K562 (cell line): Measurements from ENCODE around the gene ARHGEF26. TPM values are rescaled to one million over a fixed set of nuclear protein-coding genes. Genes with fewer than 3 reads are reported as not detected.

Experiments used
- ATAC-seq: fragments of 200-7000 bp; cut with Tn5 transposase; 3 replicates; pipeline ENCODE4 v1.9.1; 2020; ENCODE audit warnings: moderate library complexity
- BruUV-seq: library from RNA; stranded (reverse); fragments of 400-500 nt; replicated peaks from 2 replicates; lab custom pipeline; 2021; lab: Mats Ljungman, UMichigan
- CTCF ChIA-PET: fragments of 300-600 bp; formaldehyde crosslinking; extraction: SDS; loops from one replicate; lab custom pipeline; 2021; ENCODE audit warnings: low intra/inter-chr PET ratio; lab: Yijun Ruan, JAX
- POLR2A ChIA-PET: fragments of 300-600, 350-650 bp; sonication (Branson Sonifier 250); formaldehyde crosslinking; extraction: SDS; loops from one replicate; lab custom pipeline; 2021; ENCODE audit warnings: antibody characterized with exemption, inconsistent platforms; lab: Yijun Ruan, JAX
- DNase-seq, 4 experiments: peaks; one replicate each; pipeline versions ENCODE4 v3.0.0 to v3.0.0-alpha.2; 2011 to 2018; ENCODE audit warnings: low spot score in 3 of 4, mixed read lengths in 3 of 4; ENCODE audit errors: extremely low read depth in 1 of 4
- FAIRE-seq: peaks from 2 replicates; lab custom pipeline; 2011; peaks lifted over from hg19 to GRCh38; lab: Jason Lieb, UNC
- H2AFZ ChIP-seq: 2 replicates; pipeline ENCODE4 v1.6.0; 2011; ENCODE audit warnings: low read depth, low read length, control low read depth, inconsistent platforms
- H3K27ac ChIP-seq: fragments of 200-600 bp; 3 replicates; pipeline ENCODE4 v1.8.0; 2011; ENCODE audit warnings: low read depth, mild to moderate bottlenecking, control low read depth, inconsistent platforms, low read length, moderate library complexity, mixed read lengths; ENCODE audit errors: extremely low read depth
- H3K27me3 ChIP-seq, 2 experiments: fragments of 300-600 bp in 1 of 2; 2 replicates in 1 of 2; 3 replicates in 1 of 2; pipeline versions ENCODE4 v1.6.0 to v1.8.0; 2011; ENCODE audit warnings: inconsistent platforms in 2 of 2, low read length in 2 of 2, mild to moderate bottlenecking in 1 of 2, mixed read lengths in 1 of 2, moderate library complexity in 1 of 2; ENCODE audit not compliant: control insufficient read depth in 2 of 2, insufficient read depth in 2 of 2
- H3K36me3 ChIP-seq: fragments of 300-600 bp; 3 replicates; pipeline ENCODE4 v1.8.0; 2011; ENCODE audit warnings: mild to moderate bottlenecking, low read length, inconsistent platforms; ENCODE audit not compliant: control insufficient read depth, insufficient read depth
- H3K4me1 ChIP-seq, 2 experiments: fragments of 200-600 bp in 1 of 2; replicated peaks in 1 of 2; 2 replicates in 1 of 2; 3 replicates in 1 of 2; pipeline versions ENCODE4 v1.5.1 to v1.8.0; 2011; ENCODE audit warnings: inconsistent platforms in 2 of 2, low read length in 2 of 2, mild to moderate bottlenecking in 1 of 2, mixed read lengths in 1 of 2, moderate library complexity in 1 of 2; ENCODE audit not compliant: control insufficient read depth in 2 of 2, insufficient read depth in 2 of 2
- H3K4me2 ChIP-seq: 2 replicates; pipeline ENCODE4 v1.6.1; 2011; ENCODE audit warnings: low read length, control low read depth, inconsistent platforms, mixed read lengths; ENCODE audit not compliant: insufficient read depth
- H3K4me3 ChIP-seq: fragments of 200-600 bp; sonication (generic), shearing (Covaris generic); 2 replicates; pipeline ENCODE4 v1.5.1; 2016; ENCODE audit warnings: control low read depth, inconsistent platforms
- H3K79me2 ChIP-seq: fragments of 200-600 bp; 3 replicates; pipeline ENCODE4 v1.8.0; 2011; ENCODE audit warnings: low read length, inconsistent platforms; ENCODE audit not compliant: control insufficient read depth, insufficient read depth
- H3K9ac ChIP-seq, 2 experiments: 2 replicates each; pipeline versions ENCODE4 v1.6.0 to v1.6.1; 2011; ENCODE audit warnings: low read depth in 2 of 2, low read length in 2 of 2, control low read depth in 1 of 2, inconsistent platforms in 1 of 2, mild to moderate bottlenecking in 1 of 2, mixed read lengths in 1 of 2; ENCODE audit not compliant: insufficient read depth in 1 of 2
- H3K9me1 ChIP-seq: one replicate; pipeline ENCODE4 v1.6.0; 2011; ENCODE audit warnings: inconsistent platforms, mild to moderate bottlenecking, low read length, moderate library complexity; ENCODE audit not compliant: control insufficient read depth, insufficient read depth
- H3K9me3 ChIP-seq: replicated peaks from 2 replicates; pipeline ENCODE4 v1.5.1; 2011; ENCODE audit warnings: low read depth, low read length, inconsistent platforms; ENCODE audit not compliant: control insufficient read depth, insufficient read depth
- H4K20me1 ChIP-seq: replicated peaks from 2 replicates; pipeline ENCODE4 v1.6.1; 2011; ENCODE audit warnings: low read length, inconsistent platforms, mixed read lengths; ENCODE audit not compliant: control insufficient read depth, insufficient read depth
- ASH1L ChIP-seq: fragments of 450-650 bp; IDR thresholded peaks from 2 replicates; pipeline ENCODE4 v1.6.1; 2018; ENCODE audit warnings: borderline replicate concordance, mild to moderate bottlenecking, low read depth; ENCODE audit not compliant: partially characterized antibody
- ATF7 ChIP-seq: fragments of 450-650 bp; IDR thresholded peaks from 2 replicates; pipeline ENCODE4 v1.7.1; 2014; ENCODE audit warnings: mild to moderate bottlenecking, moderate library complexity
- EP300 ChIP-seq: IDR thresholded peaks from 2 replicates; pipeline ENCODE4 v1.6.1; 2012; ENCODE audit warnings: low read length, improper control_type of control experiment
- HDAC2 ChIP-seq: fragments of 450-650 bp; IDR thresholded peaks from 2 replicates; pipeline ENCODE4 v1.6.1; 2016; ENCODE audit warnings: mild to moderate bottlenecking
- HEY1 ChIP-seq: fragments of 250-450 bp; sonication (Bioruptor Pico); IDR thresholded peaks from 2 replicates; pipeline ENCODE4 v1.5.0; 2020; ENCODE audit warnings: mild to moderate bottlenecking, moderate library complexity, borderline replicate concordance
- JUN ChIP-seq, 2 experiments: sonication (generic) in 1 of 2; formaldehyde crosslinking in 1 of 2; IDR thresholded peaks; 2 replicates each; pipeline versions ENCODE4 v1.6.1 to v1.8.0; 2012 to 2022; ENCODE audit warnings: borderline replicate concordance in 2 of 2, mild to moderate bottlenecking in 2 of 2, improper control_type of control experiment in 1 of 2, low read depth in 1 of 2, low read length in 1 of 2, missing genetic modification reagents in 1 of 2
- MAZ ChIP-seq, 2 experiments: fragments of 450-650 bp in 1 of 2; sonication (generic) in 1 of 2; formaldehyde crosslinking; IDR thresholded peaks in 1 of 2; conservative IDR thresholded peaks in 1 of 2; 2 replicates each; pipeline versions ENCODE4 v1.4.0 to v1.5.0; 2020; ENCODE audit warnings: mild to moderate bottlenecking in 1 of 2, missing genetic modification reagents in 1 of 2
- RBM39 ChIP-seq: fragments of 200-400 bp; formaldehyde crosslinking; optimal IDR thresholded peaks from 2 replicates; pipeline ENCODE3; 2018; ENCODE audit warnings: low read depth, low read length
- SMC3 ChIP-seq: conservative IDR thresholded peaks from 2 replicates; pipeline ENCODE4 v1.6.1; 2011; ENCODE audit warnings: low read depth, low read length, improper control_type of control experiment; ENCODE audit not compliant: insufficient read depth
- SRF ChIP-seq, 2 experiments: fragments of 250-450, 450-650 bp in 1 of 2; sonication (Bioruptor Pico) in 1 of 2; sonication (generic) in 1 of 2; formaldehyde crosslinking; IDR thresholded peaks; 2 replicates each; pipeline versions ENCODE4 v1.5.0 to v1.5.1; 2020 to 2022; ENCODE audit warnings: mild to moderate bottlenecking in 1 of 2, missing genetic modification reagents in 1 of 2
- SUPT5H ChIP-seq: fragments of 450-650 bp; IDR thresholded peaks from 2 replicates; pipeline ENCODE4 v1.6.1; 2016
- ZNF12 ChIP-seq: sonication (generic); formaldehyde crosslinking; IDR thresholded peaks from 2 replicates; pipeline ENCODE4 v1.4.0; 2020; ENCODE audit warnings: mild to moderate bottlenecking, missing genetic modification reagents
- WGBS: fragments of 100-300 bp; shearing (Covaris generic); methylation state at CpG from one replicate; pipeline ENCODE4 v1.1.6; 2016; ENCODE audit warnings: low coverage, mixed read lengths; ENCODE audit not compliant: insufficient coverage; ENCODE audit errors: missing lambda C conversion rate; 5-methylcytosine and 5-hydroxymethylcytosine counted together
- in situ Hi-C: fragments of 300-500 bp; cut with MboI; formaldehyde crosslinking; loops from 4 replicates; pipeline ENCODE4 v1.15.0; 2018; ENCODE audit warnings: inconsistent platforms, mixed read lengths
- intact Hi-C: fragments of 100-400 bp; cut with micrococcal nuclease; formaldehyde crosslinking; loops from 2 replicates; pipeline ENCODE4 v1.14.2; 2022
- polyA plus RNA-seq, 8 experiments: library from polyadenylated mRNA; depleted of rRNA in 4 of 8; stranded (reverse) in 5 of 8; unstranded in 3 of 8; fragments of >200 nt; fragmentation: Nextera tagmentation in 2 of 8; fragmentation: Illumina TruSeq in 1 of 8; extraction: Ambion mirVana in 2 of 8; extraction: Trizol in 1 of 8; gene quantifications; 2 replicates each; pipeline versions ENCODE4 v1.2.1 to v1.2.3, GENCODE V29; 2011 to 2014; ENCODE audit warnings: inconsistent platforms in 1 of 8, missing spikeins in 1 of 8
- total RNA-seq, 7 experiments: library from RNA; depleted of rRNA in 6 of 7; stranded (reverse); fragments of >200 nt in 6 of 7; fragmentation: Illumina TruSeq in 2 of 7; extraction: Trizol in 2 of 7; gene quantifications; 2 replicates each; pipeline versions ENCODE4 v1.2.1 to v1.2.3, GENCODE V29; 2011 to 2021; ENCODE audit warnings: low replicate concordance in 1 of 7
- TF ChIP-seq, protein P1 (sequence below), 3 experiments: IDR thresholded peaks in 2 of 3; conservative IDR thresholded peaks in 1 of 3; 2 replicates each; pipeline ENCODE4 v1.5.1; 2011 to 2012; ENCODE audit warnings: low read length in 3 of 3, mild to moderate bottlenecking in 3 of 3, control low read depth in 2 of 3, improper control_type of control experiment in 1 of 3, inconsistent platforms in 1 of 3, low read depth in 1 of 3, mixed read lengths in 1 of 3, moderate library complexity in 1 of 3; ENCODE audit not compliant: insufficient read depth in 2 of 3
- TF ChIP-seq, protein P2 (sequence below): sonication (generic); formaldehyde crosslinking; IDR thresholded peaks from 2 replicates; pipeline ENCODE4 v1.8.0; 2023; ENCODE audit warnings: mild to moderate bottlenecking, missing genetic modification reagents

ARHGEF26 gene
- total and polyA plus RNA-seq, 9 of the 15 experiments (the other 6 are each of a cell fraction or from before 2014, with no cell fraction given): 0.01 to 0.11 (median 0.04) TPM; not detected in 2

DNA sequence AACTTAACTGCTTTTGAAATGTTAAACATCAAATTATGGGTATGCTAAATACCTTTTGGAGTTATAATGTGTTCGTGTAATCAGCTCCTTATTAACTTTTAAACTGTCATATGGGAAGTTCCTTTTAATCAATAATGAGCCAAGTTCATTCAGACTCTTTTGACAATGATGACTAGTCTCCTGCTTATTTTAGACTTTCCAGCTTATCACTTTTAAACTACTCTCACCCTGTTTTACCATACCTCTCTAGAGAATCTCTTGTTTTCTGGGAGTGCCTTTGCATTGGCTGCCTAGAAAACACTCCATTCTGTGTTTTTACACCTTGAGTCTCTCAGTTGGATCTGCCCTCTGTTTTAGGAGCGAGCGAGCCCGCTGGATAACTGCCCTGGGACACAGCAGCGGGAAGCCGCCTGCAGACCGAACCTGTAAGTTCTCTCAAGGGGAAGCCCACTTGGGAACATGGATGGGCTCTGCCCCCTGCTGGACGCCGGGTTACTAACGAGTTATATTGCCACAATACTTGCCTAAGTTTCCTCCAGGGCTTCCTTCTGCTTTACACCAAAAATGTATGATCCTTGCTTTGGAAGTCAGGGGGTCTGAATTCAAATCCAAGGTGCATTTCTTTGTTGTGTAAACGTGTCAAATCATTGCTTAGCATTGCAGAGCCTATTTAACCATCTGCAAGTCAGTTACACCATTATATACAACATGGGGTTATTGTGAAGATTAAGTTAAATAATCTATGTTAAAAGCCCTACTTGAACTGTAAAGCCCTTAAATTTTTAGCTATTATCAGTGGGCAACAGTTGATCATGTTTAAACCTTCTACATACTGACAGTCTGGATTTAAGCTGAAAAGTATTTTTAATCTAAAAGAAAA is 131.8 kb downstream of the ARHGEF26 start:
- Histone ChIP-seq H3K79me2 (no peaks in the 10 kb centered on the region), H2AFZ (peak overlapping the region; percentile 23; the same call in 1 of the 2 replicates), H3K4me1 (no peaks in the 10 kb centered on the region), H3K27me3 (no peaks in the 10 kb centered on the region), H4K20me1 (no peaks in the 10 kb centered on the region), H3K9ac (no peak overlapping the region), H3K4me3 (no peak overlapping the region), H3K27ac (no peak overlapping the region), H3K9me3 (no peaks in the 10 kb centered on the region), H3K36me3 (peaks cover 6% of the 10 kb centered on the region; the same call in 2 of the 3 replicates), H3K9me1 (no peaks in the 10 kb centered on the region), H3K4me2 (peak overlapping the region; percentile 33; the same call in 1 of the 2 replicates)
- ChIA-PET CTCF (interaction anchor here (0.6 to 2.2 kb wide), 4 partner anchors 158 to 1227 kb away, joined by 3 to 9 read pairs (median 4); no protein-coding TSS in a partner anchor), POLR2A (no interaction called here)
- intact Hi-C loops: loop anchor here (1.0 to 5.0 kb wide), 4 partner anchors 157 to 1226 kb away; no protein-coding TSS in a partner anchor
- BruUV-seq: no TSS peak
- DNase-seq (peak; percentile 76 to 90 (median 80)), FAIRE-seq (peak; percentile 91), ATAC-seq (peak; percentile 99)
- WGBS: 10% methylated on average over 11 of the region's 11 CpGs
- in situ Hi-C loops: loop anchor here (10.0 kb wide), 1 partner anchor 1228 kb away; no protein-coding TSS in a partner anchor
- TF ChIP-seq SMC3 (peak; percentile 73), SUPT5H (no peak), ZNF12 (CRISPR knock-in tag) (no peak), HDAC2 (no peak), ASH1L (no peak), MAZ (CRISPR knock-in tag; conservative IDR thresholded peaks at IDR 0.05 in 1 of 2, IDR thresholded peaks at IDR 0.05 in 1 of 2) (0 out of 4 replicates have a peak, but pooled peaks of 1 of the 2 experiments have one; percentile 12), EP300 (no peak), ATF7 (0 out of 2 replicates have a peak, but pooled peaks have one; percentile 16), HEY1 (CRISPR knock-in tag) (no peak), RBM39 (no peak), SRF (CRISPR knock-in tag; IDR thresholded peaks at IDR 0.05) (no peak), JUN (IDR thresholded peaks at IDR 0.05; ENCODE audit: borderline replicate concordance, low read depth, low read length) (no peak), JUN (CRISPR knock-in tag; IDR thresholded peaks at IDR 0.05; ENCODE audit: borderline replicate concordance) (no peak)
- TF ChIP-seq, protein P1, sequence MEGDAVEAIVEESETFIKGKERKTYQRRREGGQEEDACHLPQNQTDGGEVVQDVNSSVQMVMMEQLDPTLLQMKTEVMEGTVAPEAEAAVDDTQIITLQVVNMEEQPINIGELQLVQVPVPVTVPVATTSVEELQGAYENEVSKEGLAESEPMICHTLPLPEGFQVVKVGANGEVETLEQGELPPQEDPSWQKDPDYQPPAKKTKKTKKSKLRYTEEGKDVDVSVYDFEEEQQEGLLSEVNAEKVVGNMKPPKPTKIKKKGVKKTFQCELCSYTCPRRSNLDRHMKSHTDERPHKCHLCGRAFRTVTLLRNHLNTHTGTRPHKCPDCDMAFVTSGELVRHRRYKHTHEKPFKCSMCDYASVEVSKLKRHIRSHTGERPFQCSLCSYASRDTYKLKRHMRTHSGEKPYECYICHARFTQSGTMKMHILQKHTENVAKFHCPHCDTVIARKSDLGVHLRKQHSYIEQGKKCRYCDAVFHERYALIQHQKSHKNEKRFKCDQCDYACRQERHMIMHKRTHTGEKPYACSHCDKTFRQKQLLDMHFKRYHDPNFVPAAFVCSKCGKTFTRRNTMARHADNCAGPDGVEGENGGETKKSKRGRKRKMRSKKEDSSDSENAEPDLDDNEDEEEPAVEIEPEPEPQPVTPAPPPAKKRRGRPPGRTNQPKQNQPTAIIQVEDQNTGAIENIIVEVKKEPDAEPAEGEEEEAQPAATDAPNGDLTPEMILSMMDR (IDR thresholded peaks at IDR 0.05 in 2 of 3, conservative IDR thresholded peaks at IDR 0.05 in 1 of 3; ENCODE audit: insufficient read depth in 2 of 3, low read depth in 1 of 3, low read length in 3 of 3): peak; percentile 91 to 97 (median 97)
- TF ChIP-seq, protein P2, sequence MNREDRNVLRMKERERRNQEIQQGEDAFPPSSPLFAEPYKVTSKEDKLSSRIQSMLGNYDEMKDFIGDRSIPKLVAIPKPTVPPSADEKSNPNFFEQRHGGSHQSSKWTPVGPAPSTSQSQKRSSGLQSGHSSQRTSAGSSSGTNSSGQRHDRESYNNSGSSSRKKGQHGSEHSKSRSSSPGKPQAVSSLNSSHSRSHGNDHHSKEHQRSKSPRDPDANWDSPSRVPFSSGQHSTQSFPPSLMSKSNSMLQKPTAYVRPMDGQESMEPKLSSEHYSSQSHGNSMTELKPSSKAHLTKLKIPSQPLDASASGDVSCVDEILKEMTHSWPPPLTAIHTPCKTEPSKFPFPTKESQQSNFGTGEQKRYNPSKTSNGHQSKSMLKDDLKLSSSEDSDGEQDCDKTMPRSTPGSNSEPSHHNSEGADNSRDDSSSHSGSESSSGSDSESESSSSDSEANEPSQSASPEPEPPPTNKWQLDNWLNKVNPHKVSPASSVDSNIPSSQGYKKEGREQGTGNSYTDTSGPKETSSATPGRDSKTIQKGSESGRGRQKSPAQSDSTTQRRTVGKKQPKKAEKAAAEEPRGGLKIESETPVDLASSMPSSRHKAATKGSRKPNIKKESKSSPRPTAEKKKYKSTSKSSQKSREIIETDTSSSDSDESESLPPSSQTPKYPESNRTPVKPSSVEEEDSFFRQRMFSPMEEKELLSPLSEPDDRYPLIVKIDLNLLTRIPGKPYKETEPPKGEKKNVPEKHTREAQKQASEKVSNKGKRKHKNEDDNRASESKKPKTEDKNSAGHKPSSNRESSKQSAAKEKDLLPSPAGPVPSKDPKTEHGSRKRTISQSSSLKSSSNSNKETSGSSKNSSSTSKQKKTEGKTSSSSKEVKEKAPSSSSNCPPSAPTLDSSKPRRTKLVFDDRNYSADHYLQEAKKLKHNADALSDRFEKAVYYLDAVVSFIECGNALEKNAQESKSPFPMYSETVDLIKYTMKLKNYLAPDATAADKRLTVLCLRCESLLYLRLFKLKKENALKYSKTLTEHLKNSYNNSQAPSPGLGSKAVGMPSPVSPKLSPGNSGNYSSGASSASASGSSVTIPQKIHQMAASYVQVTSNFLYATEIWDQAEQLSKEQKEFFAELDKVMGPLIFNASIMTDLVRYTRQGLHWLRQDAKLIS (CRISPR knock-in tag): no peak
